ENCODE measurements around the gene BTBD10. TPM values are rescaled to one million over a fixed set of nuclear protein-coding genes. Genes with fewer than 3 reads are reported as not detected.
A peak's percentile ranks its signal among the peaks of the same experiment; 100 is the strongest.

BTBD10 gene
- total and polyA plus RNA-seq, 2 of the 13 experiments (the other 11 are each of a cell fraction or from before 2014, with no cell fraction given): 9.8 to 26.6 TPM

DNA sequence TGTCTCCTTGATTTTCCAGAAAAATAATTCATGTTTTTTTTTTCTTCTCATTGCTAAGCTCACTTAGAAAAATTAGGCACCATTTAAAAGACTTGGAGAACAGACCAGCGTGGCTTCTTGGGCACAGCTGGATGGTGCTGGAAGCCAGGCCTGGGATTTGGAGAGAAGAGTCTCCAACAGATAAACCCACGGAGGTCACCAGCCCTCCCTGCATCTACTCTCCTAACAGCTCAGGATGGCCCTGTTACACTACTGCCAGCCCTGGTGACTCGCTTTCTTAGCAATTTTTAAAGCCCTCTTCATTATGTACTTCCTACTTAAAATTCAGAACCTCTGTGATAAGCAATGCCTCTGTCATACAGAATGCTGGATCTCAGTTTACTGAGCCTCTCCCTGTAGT, 31.0 kb upstream of the BTBD10 start (continued):
- TF ChIP-seq FOXO4 (CRISPR knock-in tag; conservative IDR thresholded peaks at IDR 0.05) (no peak), PTBP1 (IDR thresholded peaks at IDR 0.05; ENCODE audit: low read depth, low read length, poor library complexity, severe bottlenecking) (no peak), YY1 (IDR thresholded peaks at IDR 0.05; ENCODE audit: insufficient read depth, insufficient replicate concordance, low read depth, low read length) (no peak), ZNF274 (CRISPR knock-in tag; IDR thresholded peaks at IDR 0.05) (no peak), SCMH1 (CRISPR knock-in tag; IDR thresholded peaks at IDR 0.05; ENCODE audit: borderline replicate concordance) (no peak), BCL6 (CRISPR knock-in tag; IDR thresholded peaks at IDR 0.05) (no peak), ZNF292 (CRISPR knock-in tag; IDR thresholded peaks at IDR 0.05; ENCODE audit: borderline replicate concordance, low read depth) (no peak)
- TF ChIP-seq, protein P1, sequence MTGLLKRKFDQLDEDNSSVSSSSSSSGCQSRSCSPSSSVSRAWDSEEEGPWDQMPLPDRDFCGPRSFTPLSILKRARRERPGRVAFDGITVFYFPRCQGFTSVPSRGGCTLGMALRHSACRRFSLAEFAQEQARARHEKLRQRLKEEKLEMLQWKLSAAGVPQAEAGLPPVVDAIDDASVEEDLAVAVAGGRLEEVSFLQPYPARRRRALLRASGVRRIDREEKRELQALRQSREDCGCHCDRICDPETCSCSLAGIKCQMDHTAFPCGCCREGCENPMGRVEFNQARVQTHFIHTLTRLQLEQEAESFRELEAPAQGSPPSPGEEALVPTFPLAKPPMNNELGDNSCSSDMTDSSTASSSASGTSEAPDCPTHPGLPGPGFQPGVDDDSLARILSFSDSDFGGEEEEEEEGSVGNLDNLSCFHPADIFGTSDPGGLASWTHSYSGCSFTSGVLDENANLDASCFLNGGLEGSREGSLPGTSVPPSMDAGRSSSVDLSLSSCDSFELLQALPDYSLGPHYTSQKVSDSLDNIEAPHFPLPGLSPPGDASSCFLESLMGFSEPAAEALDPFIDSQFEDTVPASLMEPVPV (CRISPR knock-in tag; IDR thresholded peaks at IDR 0.05): no peak

- Histone ChIP-seq H3K9ac (ENCODE audit: insufficient read depth, low read depth, low read length) (peak overlapping the region; percentile 41), H3K4me2 (ENCODE audit: low read depth, low read length) (peak overlapping the region; percentile 91), H3K27me3 (ENCODE audit: control insufficient read depth in 1 of 2, insufficient read depth in 2 of 2, low read length in 2 of 2) (no peaks in the 10 kb centered on the region; a peak in 2 of 5 replicates), H3K4me3 (replicated peaks in 1 of 3; ENCODE audit: insufficient read depth in 1 of 3, low read depth in 2 of 3, low read length in 3 of 3) (peak overlapping the region; percentile 27 to 79 (median 69); a peak in 5 of 6 replicates), H3K9me3 (ENCODE audit: low read length) (no peaks in the 10 kb centered on the region), H4K20me1 (ENCODE audit: insufficient read depth, low read length) (no peaks in the 10 kb centered on the region), H2AFZ (ENCODE audit: low read length) (peak overlapping the region; percentile 72), H3K79me2 (ENCODE audit: insufficient read depth, low read length) (no peaks in the 10 kb centered on the region), H3K27ac (ENCODE audit: extremely low read length, insufficient read depth, low read length) (no peak overlapping the region), H3K4me1 (ENCODE audit: insufficient read depth, low read length) (peaks cover 10% of the 10 kb centered on the region; the same call in 1 of the 2 replicates), H3K36me3 (replicated peaks in 1 of 2; ENCODE audit: control insufficient read depth in 1 of 2, insufficient read depth in 2 of 2, low read length in 2 of 2) (no peaks in the 10 kb centered on the region)
- ATAC-seq: peak; percentile 94
- 2% methylated on average over 5 of the region's 5 CpGs for WGBS (ENCODE audit: low lambda C conversion rate)
- peak; percentile 60 for FAIRE-seq
- ChIA-PET POLR2A (interaction anchor here (1.0 to 2.3 kb wide), 2 partner anchors 22 to 24 kb away, joined by 3 to 12 read pairs; partner anchors contain the start of gene BTBD10), CTCF (ENCODE audit: low intra/inter-chr PET ratio, low total read pairs) (interaction anchor here (1.9 kb wide), 1 partner anchor 762 kb away, joined by 8 read pairs; no protein-coding TSS in a partner anchor)
- peak; percentile 77 for DNase-seq (ENCODE audit: low spot score)
- intact Hi-C loops (cut with micrococcal nuclease; ENCODE audit: unreplicated experiment): loop anchor here (1.0 kb wide), 3 partner anchors 24 to 762 kb away; partner anchors contain the start of gene BTBD10
- no TSS peak for BruUV-seq (replicated peaks)
- in situ Hi-C loops (cut with HindIII; ENCODE audit: extremely low pct_ligation_motif_present, low pct_unique_long_range_greater_than_20kb): no loop called here
- TF ChIP-seq ZNF225 (CRISPR knock-in tag; IDR thresholded peaks at IDR 0.05) (no peak), ZNF737 (CRISPR knock-in tag; IDR thresholded peaks at IDR 0.05; ENCODE audit: borderline replicate concordance) (no peak), TSC22D2 (CRISPR knock-in tag; IDR thresholded peaks at IDR 0.05; ENCODE audit: borderline replicate concordance) (no peak), CHD2 (IDR thresholded peaks at IDR 0.05; ENCODE audit: low read depth, low read length) (no peak), RXRB (CRISPR knock-in tag; IDR thresholded peaks at IDR 0.05; ENCODE audit: borderline replicate concordance) (no peak), KAT8 (CRISPR knock-in tag; IDR thresholded peaks at IDR 0.05) (peak; percentile 42), ZNF678 (CRISPR knock-in tag; IDR thresholded peaks at IDR 0.05) (no peak), ZNF33A (CRISPR knock-in tag; IDR thresholded peaks at IDR 0.05; ENCODE audit: borderline replicate concordance) (no peak), TCF7L2 (IDR thresholded peaks at IDR 0.05; ENCODE audit: low read depth, low read length) (no peak), ZNF234 (CRISPR knock-in tag; conservative IDR thresholded peaks at IDR 0.05) (no peak), ZNF350 (CRISPR knock-in tag; IDR thresholded peaks at IDR 0.05; ENCODE audit: borderline replicate concordance, low read depth) (0 out of 2 replicates have a peak, but pooled peaks have one; percentile 13), MED8 (CRISPR knock-in tag; IDR thresholded peaks at IDR 0.05; ENCODE audit: insufficient replicate concordance) (no peak), EHMT2 (IDR thresholded peaks at IDR 0.05; ENCODE audit: borderline replicate concordance, low read depth, low read length) (no peak)
These were observed 24.6 kb upstream of the BTBD10 start for GRCh38 chr11:13487661-13488030.

All from HepG2 (cell line).